Measurements from ENCODE around the gene MRTFB. TPM values are rescaled to one million over a fixed set of nuclear protein-coding genes. Genes with fewer than 3 reads are reported as not detected.

Gene MRTFB
- total RNA-seq, 2 experiments from 2014 or later, result 12.1 to 13.3 TPM

DNA sequence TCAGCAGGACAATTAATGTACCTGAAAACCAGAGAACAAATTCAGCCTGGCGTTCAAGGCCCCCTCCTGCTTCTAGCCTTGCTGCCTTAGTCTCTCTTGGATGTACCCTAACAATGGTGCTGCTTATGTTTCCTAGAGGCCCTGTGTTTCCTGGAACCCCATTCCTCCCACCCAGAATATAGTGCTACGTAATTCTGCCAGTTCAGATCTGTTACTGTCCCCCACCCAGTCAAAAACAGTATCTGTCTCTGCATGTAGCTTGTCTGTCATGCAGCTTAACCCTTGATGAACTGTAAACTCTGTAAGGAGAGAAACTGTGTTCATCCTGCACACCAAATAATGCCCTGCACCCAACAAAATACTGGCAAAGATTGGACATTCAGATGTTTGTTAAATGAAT lies 6.8 kb downstream of the MRTFB start:
- ATAC-seq (no peak), DNase-seq (no peak)
- no peaks in the 10 kb centered on the region for H3K9me3 Mint-ChIP-seq (ENCODE audit: low read depth)
- H3K4me3 Mint-ChIP-seq, result no peak overlapping the region
- H3K36me3 Mint-ChIP-seq, result peaks cover 13% of the 10 kb centered on the region
- H3K27ac Mint-ChIP-seq, result no peak overlapping the region
- CTCF ChIA-PET, result no interaction called here
- H3K27me3 Mint-ChIP-seq, result no peaks in the 10 kb centered on the region
- H3K4me1 Mint-ChIP-seq, result no peaks in the 10 kb centered on the region

DNA sequence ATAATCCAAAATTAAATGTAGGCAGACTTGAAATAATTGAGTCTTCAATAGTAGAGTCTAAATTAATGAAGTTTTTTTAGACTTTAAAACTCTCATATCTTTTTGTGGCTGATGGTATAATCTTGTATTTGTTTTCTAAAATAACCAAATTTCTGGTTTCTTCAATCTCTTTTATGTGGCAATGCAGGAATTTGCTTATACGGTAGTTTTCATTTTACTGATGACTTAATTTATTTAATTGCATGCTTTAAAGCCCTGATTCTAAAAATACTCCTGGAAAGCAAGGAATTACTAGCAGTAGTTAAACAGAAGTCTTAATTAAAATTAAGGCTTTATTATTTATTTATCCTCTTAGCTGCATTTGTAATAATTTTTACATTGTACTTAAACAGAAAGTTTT lies 15.4 kb downstream of the MRTFB start:
- Mint-ChIP-seq H3K27me3 (no peaks in the 10 kb centered on the region), H3K4me3 (no peak overlapping the region), H3K27ac (no peak overlapping the region), H3K4me1 (no peaks in the 10 kb centered on the region), H3K36me3 (peaks cover 10% of the 10 kb centered on the region), H3K9me3 (ENCODE audit: low read depth) (no peaks in the 10 kb centered on the region)
- no peak for DNase-seq
- no peak for ATAC-seq
- CTCF ChIA-PET, result no interaction called here

DNA sequence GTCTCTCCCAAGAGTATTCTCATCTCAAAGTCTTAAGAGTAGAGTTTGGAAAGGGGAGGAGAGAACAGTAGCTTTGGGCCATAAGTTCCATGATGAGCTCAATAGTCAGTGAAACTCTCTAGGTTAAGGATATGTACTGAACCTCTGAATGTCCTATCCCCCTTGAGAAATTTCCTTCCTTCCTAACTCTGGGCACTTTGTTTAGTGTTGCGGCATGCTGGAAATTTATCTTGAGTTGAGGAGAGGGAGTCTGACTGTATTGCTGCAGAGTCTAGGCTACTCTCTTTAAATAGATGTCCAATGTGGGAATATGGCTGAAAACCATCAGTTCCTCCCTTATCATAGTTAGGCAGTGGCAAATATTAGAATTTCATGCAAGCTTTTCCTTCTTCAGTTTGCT lies 16.1 kb downstream of the MRTFB start:
- no peaks in the 10 kb centered on the region for H3K27me3 Mint-ChIP-seq
- H3K36me3 Mint-ChIP-seq, result peaks cover 5% of the 10 kb centered on the region
- CTCF ChIA-PET, result no interaction called here
- DNase-seq (no peak), ATAC-seq (no peak)
- H3K27ac Mint-ChIP-seq, result no peak overlapping the region
- no peak overlapping the region for H3K4me3 Mint-ChIP-seq
- H3K4me1 Mint-ChIP-seq, result no peaks in the 10 kb centered on the region
- no peaks in the 10 kb centered on the region for H3K9me3 Mint-ChIP-seq (ENCODE audit: low read depth)

DNA sequence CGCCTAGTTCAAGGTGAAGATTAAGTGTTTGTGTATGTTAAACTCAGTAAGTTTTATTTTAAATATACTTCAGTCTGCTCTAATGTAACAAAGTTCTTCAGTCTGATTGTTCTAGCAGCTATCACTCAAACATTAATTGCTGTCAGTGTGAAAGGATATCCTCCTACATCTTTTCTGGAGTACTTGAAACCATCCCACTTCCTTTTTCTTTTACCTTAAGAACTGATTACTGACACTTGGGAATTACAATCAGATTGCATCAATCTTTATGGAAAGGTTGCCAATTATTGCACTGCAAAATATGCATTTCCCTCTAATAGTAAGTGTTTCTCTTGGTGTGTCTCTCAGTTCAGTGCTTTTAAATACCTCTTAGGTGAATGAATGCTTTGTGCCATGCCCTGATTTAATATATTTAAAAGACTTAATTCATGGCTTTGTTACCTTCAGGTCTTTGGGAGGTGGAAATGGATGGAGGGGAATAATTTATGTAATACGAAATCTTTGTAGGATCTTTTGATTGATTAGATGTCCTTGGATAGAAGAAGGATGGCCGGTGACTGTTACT lies 16.6 kb downstream of the MRTFB start:
- DNase-seq, result no peak
- no peak for ATAC-seq
- Mint-ChIP-seq H3K4me1 (no peaks in the 10 kb centered on the region), H3K36me3 (peaks cover 4% of the 10 kb centered on the region), H3K4me3 (no peak overlapping the region), H3K9me3 (ENCODE audit: low read depth) (no peaks in the 10 kb centered on the region), H3K27ac (no peak overlapping the region), H3K27me3 (no peaks in the 10 kb centered on the region)
- CTCF ChIA-PET, result no interaction called here

DNA sequence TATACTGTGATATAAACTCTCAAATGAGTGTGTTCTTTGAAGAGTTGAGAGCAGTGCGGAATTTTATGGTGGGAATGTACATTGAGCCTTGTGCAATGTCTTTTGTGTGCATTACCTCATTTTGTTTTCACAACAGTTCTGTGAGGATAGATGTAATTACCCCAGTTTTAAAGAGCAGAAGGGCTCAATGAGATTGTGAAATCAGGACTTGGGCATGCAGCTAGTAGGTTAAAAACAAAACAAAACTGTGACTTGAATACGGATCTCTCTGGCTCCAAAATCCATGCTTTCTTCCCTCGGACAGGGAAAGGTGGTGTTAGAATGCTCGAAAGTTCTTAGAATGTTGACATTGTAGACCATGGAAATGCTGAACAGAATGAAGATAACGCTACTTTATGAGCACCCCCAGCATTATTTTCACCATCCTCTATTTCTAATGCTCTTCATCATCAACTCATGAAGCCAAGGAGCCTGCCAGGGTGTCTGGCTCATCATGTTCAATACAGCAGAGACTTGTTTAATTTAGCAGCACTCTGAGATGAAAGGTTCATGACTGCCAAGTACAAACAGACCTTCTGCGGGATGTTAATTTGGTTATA lies 17.1 kb downstream of the MRTFB start:
- Mint-ChIP-seq H3K36me3 (peaks cover 4% of the 10 kb centered on the region), H3K9me3 (ENCODE audit: low read depth) (no peaks in the 10 kb centered on the region), H3K27me3 (no peaks in the 10 kb centered on the region), H3K27ac (no peak overlapping the region), H3K4me3 (no peak overlapping the region), H3K4me1 (no peaks in the 10 kb centered on the region)
- DNase-seq, result no peak
- no peak for ATAC-seq
- CTCF ChIA-PET, result no interaction called here

DNA sequence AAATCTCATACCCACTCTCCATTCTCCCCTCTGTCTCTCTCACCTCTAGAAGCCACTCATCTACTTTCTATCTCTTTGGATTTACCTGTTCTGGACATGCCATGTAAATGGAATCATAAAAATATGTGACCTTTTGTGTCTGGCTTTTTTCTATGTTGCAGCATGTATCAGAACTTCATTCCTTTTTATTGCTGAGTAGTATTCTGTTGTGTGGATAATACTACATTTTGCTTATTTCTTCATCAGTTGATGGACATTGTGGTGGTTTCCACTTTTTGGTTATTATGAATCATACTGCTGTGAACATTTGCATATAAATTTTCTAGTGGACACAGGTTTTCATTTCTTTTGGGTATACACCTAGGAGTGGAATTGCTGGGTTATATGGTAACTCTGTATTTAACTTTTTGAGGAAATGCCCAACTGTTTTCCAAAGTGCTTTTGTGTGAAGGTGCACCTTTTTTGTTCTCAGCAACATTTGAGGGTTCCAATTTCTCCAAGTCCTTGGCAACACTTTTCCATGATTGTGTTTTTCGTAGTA lies 18.2 kb downstream of the MRTFB start:
- Mint-ChIP-seq H3K4me3 (no peak overlapping the region), H3K27me3 (no peaks in the 10 kb centered on the region)

DNA sequence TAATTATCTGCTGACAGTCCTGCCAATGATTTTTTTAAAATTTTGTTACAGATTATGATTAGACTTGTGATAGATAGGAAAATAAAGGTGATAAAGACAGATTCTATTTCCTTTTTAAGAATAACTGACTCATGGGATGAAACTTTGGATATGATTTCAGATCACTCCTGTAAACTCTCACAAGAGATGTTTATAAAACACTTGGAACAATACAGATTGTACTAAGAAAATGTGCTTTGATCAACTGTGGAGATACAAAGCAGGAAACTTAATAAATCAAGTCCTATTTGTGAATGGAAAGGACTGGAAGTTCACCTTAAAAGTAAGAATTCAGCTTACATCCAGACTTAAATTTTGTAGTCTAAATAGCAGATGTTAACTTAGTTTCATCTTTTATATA lies 21.4 kb downstream of the MRTFB start:
- H3K27me3 Mint-ChIP-seq, result no peaks in the 10 kb centered on the region
- no peak for DNase-seq
- no peak overlapping the region for H3K4me3 Mint-ChIP-seq
- H3K9me3 Mint-ChIP-seq (ENCODE audit: low read depth), result no peaks in the 10 kb centered on the region
- CTCF ChIA-PET, result no interaction called here
- H3K27ac Mint-ChIP-seq, result no peak overlapping the region
- no peak for ATAC-seq
- no peaks in the 10 kb centered on the region for H3K4me1 Mint-ChIP-seq
- peaks cover 1% of the 10 kb centered on the region for H3K36me3 Mint-ChIP-seq

More for the DNA sequence above, 18.2 kb downstream of the MRTFB start:
- Mint-ChIP-seq H3K36me3 (peaks cover 1% of the 10 kb centered on the region), H3K4me1 (no peaks in the 10 kb centered on the region), H3K27ac (no peak overlapping the region), H3K9me3 (ENCODE audit: low read depth) (no peaks in the 10 kb centered on the region)
- DNase-seq (no peak), ATAC-seq (no peak)
- CTCF ChIA-PET, result no interaction called here

DNA sequence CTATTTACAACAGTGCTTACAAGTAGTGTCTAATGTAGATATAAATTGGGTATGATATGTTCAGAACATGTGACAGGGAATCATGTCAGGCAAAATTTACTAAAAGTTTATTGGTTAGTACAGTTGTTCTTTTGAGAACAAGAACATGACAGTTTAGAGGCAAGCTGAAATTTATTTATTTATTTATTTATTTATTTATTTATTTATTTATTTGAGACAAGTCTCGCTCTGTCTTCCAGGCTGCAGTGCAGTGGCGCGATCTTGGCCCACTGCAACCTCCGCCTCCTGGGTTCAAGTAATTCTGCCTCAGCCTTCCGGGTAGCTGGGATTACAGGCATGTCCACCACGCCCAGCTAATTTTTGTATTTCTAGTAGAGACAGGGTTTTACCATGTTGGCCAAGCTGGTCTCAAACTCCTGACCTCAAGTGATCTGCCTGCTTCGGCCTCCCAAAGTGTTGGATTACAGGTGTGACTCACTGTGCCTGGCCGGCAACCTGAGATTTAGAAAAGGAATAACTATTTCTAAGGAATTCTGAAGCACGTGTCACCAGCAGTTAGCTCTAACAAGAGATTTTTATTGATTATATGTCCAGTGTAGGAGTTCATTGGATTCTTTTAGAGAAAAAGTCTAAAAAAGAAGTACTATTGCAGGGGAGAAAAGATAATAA lies 24.9 kb downstream of the MRTFB start:
- Mint-ChIP-seq H3K36me3 (peaks cover 2% of the 10 kb centered on the region), H3K27me3 (no peaks in the 10 kb centered on the region), H3K9me3 (ENCODE audit: low read depth) (no peaks in the 10 kb centered on the region), H3K4me1 (peaks cover under 1% of the 10 kb centered on the region), H3K4me3 (no peak overlapping the region), H3K27ac (no peak overlapping the region)
- ATAC-seq (no peak), DNase-seq (no peak)
- CTCF ChIA-PET, result interaction anchor here (0.8 to 1.0 kb wide), 2 partner anchors 13 to 95 kb away, joined by 3 read pairs; no protein-coding TSS in a partner anchor

DNA sequence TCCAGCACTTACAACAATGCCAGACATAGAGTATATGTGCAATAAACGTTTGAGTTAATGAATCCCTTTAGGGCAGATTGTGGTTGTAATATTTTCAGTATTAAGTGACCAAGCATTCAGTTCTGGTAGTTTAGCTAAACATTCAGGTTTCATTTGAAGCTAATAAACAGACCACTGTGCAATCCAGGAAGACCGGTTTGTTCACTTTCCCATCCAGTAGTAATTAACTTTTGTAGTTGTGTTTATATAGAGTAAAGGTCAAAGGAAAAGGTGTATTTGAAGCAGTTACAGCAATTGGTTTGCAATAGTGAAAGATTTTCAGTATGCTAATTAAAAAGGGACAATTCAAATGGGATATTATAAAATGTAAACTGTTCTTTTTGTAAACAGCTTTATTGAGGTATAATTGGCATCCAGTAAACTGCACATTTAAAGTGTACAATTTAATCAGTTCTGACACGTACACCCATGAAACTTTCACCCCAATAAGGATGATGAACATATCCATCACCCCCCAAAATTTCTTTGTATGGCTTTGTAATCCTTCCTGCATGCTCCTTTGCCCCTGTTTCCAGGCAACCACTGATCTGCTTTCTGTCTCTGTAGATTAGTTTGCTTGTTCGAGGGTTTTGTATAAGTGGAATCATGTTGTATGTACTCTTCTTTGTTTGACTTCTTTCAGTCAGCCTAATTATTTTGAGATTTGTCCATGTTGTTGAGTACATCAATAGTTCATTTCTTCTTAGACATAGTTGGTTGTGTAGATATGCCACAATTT lies 26.3 kb downstream of the MRTFB start:
- DNase-seq (no peak), ATAC-seq (no peak)
- no peaks in the 10 kb centered on the region for H3K9me3 Mint-ChIP-seq (ENCODE audit: low read depth)
- H3K36me3 Mint-ChIP-seq, result peaks cover 2% of the 10 kb centered on the region
- no peaks in the 10 kb centered on the region for H3K27me3 Mint-ChIP-seq
- no peak overlapping the region for H3K27ac Mint-ChIP-seq
- H3K4me3 Mint-ChIP-seq, result no peak overlapping the region
- H3K4me1 Mint-ChIP-seq, result peaks cover 8% of the 10 kb centered on the region
- CTCF ChIA-PET, result interaction anchor here (1.0 kb wide), 1 partner anchor 11 kb away, joined by 3 read pairs; no protein-coding TSS in a partner anchor

DNA sequence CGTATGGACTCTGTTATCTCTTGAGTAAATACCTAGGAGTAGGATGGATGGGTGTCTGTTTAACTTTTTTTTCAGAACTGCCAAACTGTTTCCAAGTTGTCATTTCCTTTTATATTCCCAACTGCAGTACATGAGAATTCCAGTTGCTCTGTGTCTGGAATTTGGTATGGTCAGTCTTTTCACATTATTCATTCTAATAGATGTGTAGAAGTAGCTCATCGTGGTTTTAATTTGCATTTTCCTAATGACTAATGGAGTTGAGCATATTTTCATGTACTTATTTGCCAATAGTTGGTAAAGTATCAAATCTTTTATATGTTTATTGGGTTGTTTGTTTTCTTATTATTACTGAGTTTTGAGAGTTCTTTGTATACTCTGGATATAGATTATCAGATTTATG lies 27.0 kb downstream of the MRTFB start:
- Mint-ChIP-seq H3K27me3 (no peaks in the 10 kb centered on the region), H3K36me3 (peaks cover 2% of the 10 kb centered on the region), H3K9me3 (ENCODE audit: low read depth) (no peaks in the 10 kb centered on the region), H3K27ac (no peak overlapping the region), H3K4me1 (peaks cover 8% of the 10 kb centered on the region), H3K4me3 (no peak overlapping the region)
- DNase-seq (no peak), ATAC-seq (no peak)
- CTCF ChIA-PET, result interaction anchor here (0.6 kb wide), 1 partner anchor 44 kb away, joined by 5 read pairs; no protein-coding TSS in a partner anchor

DNA sequence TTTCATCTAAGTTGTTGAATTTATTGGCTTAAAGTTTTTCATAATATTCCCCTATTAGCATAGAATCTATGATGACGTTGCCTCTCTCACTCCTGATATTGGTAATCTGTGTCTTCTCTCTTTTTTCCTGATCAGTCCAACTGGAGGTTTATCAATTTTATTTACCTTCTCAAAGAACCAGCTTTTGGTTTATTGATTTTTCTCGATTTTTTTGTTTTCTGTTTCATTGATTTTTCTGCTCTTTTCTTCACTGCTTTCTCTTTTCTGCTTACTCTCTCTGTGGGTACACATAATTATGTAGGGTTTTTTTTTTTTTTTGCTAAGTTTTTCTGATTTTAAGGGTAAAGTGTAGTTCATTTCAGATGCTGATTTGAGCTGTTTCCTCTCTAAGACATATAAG lies 29.7 kb downstream of the MRTFB start:
- Mint-ChIP-seq H3K27ac (no peak overlapping the region), H3K27me3 (no peaks in the 10 kb centered on the region), H3K9me3 (ENCODE audit: low read depth) (no peaks in the 10 kb centered on the region), H3K4me1 (peaks cover 10% of the 10 kb centered on the region), H3K36me3 (peaks cover 2% of the 10 kb centered on the region), H3K4me3 (no peak overlapping the region)
- ATAC-seq (no peak), DNase-seq (no peak)
- CTCF ChIA-PET, result no interaction called here

DNA sequence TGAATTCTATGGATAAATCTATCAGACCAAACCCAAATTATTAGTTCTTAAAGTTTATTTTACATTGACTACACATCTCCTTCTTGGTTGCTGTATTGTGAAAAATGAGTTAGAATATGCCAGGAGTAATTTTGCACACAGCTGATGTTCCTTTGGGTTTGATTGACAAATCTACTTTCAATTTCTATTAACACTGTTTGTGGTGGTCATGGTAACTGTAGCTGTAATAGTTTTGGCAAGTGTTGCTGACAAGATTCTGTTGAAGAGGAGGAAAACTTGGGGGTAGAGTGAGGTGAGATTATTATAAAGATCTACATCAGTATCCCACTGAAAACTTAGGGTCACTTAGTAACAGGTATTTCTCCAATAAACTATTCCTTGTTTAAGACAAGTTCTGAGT lies 30.3 kb downstream of the MRTFB start:
- ATAC-seq, result peak; percentile 39
- Mint-ChIP-seq H3K4me3 (no peak overlapping the region), H3K36me3 (peaks cover 2% of the 10 kb centered on the region), H3K27ac (no peak overlapping the region), H3K4me1 (peaks cover 10% of the 10 kb centered on the region), H3K27me3 (no peaks in the 10 kb centered on the region), H3K9me3 (ENCODE audit: low read depth) (no peaks in the 10 kb centered on the region)
- CTCF ChIA-PET, result no interaction called here
- no peak for DNase-seq

DNA sequence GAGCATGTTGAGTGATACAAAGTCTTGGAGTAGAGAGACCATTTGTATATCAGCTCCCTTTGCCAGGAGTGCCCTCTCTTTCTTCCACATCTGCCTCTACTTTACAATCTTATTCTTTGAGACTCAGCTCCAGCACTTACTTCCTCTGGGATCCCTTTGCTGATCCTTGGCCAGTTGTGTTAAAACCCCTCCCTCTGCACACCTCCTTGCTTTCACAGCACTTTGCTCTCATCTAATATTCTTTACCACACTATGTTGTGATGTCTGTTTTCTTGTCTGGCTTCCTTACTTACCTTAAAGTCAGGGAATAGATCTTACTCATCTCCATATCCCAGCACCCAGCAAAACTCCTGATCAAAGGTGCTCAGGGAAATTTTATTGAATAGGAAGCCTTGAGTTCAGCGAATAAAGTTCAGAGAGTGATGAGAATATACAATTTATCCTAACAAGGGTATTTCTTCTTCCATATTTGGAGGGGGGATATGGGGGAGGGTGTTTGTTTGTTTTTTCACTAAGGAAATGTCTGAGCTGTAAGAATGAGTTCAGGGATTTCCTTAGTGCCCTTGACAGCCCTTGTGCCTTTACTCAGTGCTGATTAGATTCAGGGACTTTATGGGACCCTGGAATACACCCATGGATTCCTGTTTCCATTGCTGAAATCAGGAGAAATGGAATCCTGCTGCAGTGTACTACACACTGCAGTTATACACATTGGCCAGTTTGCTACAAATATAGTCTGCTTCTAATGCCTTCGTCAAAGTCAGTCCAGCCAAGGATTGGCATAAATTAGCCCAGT lies 32.0 kb downstream of the MRTFB start:
- DNase-seq (no peak), ATAC-seq (no peak)
- Mint-ChIP-seq H3K27ac (no peak overlapping the region), H3K9me3 (ENCODE audit: low read depth) (no peaks in the 10 kb centered on the region), H3K27me3 (no peaks in the 10 kb centered on the region), H3K4me1 (peaks cover 10% of the 10 kb centered on the region), H3K4me3 (no peak overlapping the region), H3K36me3 (peaks cover 2% of the 10 kb centered on the region)
- CTCF ChIA-PET, result no interaction called here
